GM19463 (cell line): ENCODE measurements around the gene ZDHHC21.
"Not testable (repeated sequence)": the region's sequence is repeated elsewhere in the genome, so short reads cannot be mapped to it uniquely, and the experiment has no call there.

ENCODE experiments used
- ATAC-seq: cut with Tn5 transposase; IDR thresholded peaks from one replicate; pipeline ENCODE4 v1.9.1; 2021; ENCODE audit warnings: mild to moderate bottlenecking, moderate library complexity; ENCODE audit not compliant: unreplicated experiment

Gene ZDHHC21

DNA sequence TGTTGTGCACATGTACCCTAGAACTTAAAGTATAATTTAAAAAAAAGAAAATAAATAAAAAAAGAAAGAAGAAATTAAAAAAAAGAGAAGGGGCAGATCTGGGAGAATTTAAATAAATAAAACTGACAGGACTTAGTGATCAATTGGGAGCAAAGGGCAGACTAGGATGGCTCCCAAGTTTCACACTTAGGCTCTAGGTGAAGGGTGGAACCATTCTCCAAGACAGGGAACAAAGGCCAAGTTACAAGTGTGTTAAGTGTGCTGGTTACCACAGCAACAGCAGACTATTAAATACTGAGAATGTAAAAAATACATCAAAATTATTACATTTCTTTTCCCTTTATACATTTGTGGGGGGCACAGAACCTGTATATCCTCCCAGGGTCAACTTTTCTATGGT is 7.1 kb downstream of the ZDHHC21 start:
- no peak for ATAC-seq

DNA sequence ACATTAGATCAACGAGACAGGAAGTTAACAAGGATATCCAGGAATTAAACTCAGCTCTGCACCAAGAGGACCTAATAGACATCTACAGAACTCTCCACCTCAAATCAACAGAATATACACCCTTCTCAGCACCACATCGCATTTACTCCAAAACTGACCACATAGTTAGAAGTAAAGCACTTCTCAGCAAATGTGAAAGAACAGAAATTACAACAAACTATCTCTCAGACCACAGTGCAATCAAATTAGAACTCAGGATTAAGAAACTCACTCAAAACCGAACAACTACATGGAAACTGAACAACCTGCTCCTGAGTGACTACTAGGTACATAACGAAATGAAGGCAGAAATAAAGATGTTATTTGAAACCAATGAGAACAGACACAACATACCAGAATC is 10.6 kb downstream of the ZDHHC21 start:
- not testable (repeated sequence) for ATAC-seq

DNA sequence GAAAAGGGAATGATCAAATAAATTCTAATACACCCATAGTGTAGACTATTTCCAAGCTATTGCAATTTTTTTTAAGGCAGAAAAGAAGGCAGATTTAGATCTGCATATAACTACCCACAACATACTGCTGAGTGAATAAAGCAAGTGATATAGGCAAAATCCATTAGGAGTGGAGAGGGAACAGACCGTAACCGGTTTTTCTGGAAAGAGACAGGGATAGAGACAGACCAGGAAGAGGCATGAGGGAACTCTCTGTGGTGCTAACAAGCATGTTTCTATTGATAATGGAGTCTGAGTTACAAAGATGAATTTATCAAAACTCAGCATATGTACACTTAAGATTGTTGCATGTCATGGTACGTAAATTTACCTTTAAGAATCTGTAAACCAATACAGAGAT is 14.5 kb downstream of the ZDHHC21 start:
- ATAC-seq = no peak

DNA sequence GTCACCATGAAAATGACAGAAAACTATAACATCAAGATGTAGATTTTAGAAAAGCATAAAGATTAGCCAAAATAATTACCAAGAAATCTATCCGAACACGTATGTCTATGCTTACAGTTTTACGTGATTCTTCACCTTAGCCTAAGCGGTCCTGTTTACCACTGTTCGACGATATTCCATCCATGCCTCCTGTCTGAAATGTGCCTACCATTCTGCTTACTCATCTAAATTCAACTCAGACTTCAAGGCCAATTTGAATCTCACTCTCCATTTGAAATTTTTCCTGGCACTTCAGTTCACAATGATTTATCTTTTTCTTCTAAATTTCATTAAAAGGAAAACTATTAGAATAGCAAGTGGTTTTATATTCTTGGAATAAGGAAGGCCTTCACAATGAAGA is 15.4 kb downstream of the ZDHHC21 start:
- ATAC-seq = no peak

DNA sequence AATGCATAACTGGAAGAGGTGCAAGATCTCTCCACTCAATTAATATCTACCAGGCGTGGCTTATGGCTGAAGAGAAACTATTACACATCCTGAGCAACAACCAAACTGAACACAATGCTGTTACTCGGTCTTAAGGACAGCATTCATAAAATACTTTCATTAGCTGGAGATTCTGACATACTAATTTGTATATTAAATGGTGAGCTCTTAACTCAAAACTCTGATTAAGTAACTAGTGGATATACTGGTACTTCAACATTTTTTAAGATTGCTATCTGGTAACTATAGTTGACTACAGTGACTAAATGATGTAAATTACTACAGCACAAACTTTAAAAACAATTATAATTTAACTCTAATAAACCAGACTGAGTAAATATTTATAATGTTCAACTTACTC is 15.8 kb downstream of the ZDHHC21 start:
- ATAC-seq = no peak

DNA sequence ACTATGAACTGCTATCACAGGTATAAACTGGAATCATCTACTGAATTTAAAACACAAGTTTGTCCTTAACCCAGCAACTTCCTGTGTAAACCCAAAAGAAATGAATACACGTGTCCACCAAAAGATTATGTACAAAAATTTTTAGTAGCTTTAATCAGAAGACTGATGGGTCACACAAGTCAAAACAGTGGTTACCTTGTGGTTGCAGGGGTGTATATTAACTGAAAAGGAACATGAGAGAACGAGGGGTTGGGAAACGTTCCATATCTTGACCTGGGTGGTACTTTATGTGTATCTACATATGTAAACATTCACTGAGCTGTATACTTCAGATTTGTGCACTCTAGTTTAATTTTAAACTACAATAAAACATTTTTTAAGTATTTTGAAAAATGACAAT is 18.6 kb downstream of the ZDHHC21 start:
- ATAC-seq = peak; percentile 49

DNA sequence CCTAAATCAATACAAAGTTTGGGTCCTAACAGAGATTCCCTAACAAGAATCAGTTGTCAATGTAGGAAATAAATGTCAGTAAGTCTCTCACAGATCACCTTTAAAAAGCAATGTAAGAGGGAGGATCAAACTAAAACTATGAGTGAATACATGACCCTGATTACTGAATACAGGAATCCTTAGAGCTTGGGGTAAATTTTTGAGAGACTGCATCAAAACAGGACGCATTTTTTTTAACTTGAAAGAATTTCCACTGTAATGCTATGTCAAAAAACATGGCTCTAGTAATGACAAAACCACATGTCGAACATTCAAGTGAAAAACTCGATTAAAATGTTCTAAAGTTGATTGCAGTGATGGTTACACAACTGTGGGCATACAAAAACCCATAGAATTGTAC is 21.9 kb downstream of the ZDHHC21 start:
- no peak for ATAC-seq

DNA sequence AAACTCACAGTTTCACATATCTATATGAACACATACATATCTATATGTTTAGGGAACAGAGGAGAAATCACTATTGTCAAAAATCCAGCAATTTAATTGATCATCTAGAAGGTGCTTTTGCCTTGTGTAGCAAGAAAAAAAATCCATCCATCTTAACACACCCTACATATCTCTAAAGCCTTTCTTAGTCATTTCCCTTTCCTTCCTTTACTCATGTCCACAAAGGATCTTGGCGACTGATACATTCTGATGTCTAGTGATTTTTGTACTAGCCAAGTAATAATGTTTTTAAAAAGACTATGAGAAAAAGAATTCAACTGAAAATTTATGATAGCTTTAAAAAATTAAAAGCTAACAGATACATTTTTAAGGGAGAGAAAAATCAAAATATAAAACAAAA is 22.5 kb downstream of the ZDHHC21 start:
- ATAC-seq = no peak

DNA sequence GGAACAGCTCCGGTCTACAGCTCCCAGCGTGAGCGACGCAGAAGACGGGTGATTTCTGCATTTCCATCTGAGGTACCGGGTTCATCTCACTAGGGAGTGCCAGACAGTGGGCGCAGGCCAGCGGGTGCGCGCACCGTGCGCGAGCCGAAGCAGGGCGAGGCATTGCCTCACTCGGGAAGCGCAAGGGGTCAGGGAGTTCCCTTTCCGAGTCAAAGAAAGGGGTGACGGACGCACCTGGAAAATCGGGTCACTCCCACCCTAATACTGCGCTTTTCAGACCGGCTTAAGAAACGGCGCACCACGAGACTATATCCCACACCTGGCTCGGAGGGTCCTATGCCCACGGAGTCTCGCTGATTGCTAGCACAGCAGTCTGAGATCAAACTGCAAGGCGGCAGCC is 29.2 kb downstream of the ZDHHC21 start:
- not testable (repeated sequence) for ATAC-seq

DNA sequence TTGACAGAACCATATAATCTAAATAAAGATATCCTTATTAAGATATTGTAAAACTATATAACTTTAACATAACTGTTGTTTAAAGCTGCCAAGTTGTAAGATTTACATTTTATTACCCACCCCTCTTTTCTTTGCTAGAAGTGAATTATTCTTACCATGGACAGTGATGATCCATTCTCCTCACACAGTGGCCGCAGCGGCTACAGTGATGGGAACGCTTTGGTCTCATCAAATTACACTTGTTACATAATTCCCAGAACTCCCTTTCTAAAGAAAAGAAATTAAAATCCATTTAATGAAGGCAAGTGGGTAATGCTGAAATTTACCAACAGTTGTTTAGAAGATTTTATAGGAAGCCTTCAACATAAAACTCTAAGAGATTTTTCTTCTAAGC is 31.2 kb downstream of the ZDHHC21 start:
- no peak for ATAC-seq

DNA sequence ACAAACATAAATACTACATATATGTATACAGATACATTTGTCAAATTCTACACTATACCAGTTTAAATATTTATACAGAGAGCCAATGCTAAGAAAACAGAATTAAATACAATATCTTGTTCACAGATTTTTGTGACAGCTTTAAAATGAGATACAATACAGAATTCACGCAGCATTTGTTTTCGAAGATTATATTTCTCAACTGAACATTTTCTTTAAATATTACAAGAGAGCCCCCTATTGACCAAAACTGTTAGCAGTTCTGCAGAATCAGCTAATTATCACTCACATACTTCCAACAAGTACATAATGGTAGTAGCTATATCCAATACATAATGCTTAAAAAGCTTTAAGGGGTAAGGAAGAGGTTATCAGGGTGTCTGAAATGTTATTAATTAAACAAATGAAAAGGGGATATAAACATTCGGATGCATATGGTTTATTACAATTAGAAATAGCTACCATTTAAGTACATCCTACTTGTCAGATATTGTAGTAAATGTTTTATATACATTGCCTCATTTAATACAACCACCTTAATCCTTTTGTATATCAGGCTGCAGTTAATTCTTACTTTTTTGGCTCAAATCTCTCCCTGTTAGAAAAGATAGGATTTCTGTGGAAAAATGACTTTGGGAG is 31.7 kb downstream of the ZDHHC21 start:
- no peak for ATAC-seq

DNA sequence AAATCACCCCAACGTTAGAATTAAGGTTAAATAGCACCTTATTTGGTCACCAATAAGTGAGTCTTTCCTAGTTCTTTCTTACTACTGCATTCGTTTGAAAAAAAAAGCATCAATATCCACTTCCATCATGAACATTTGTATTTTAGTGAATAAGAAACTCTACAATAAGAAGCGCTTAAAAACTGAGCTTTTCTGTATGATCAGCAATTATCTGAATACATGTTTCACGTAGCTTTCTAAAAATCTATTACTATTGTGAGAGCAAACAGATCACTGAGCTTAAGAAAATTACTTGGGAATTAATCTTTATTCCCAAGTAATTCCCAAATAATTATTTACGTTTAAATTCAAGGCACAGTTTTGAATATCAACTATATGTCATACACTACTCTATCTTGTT is 32.5 kb downstream of the ZDHHC21 start:
- ATAC-seq = no peak

DNA sequence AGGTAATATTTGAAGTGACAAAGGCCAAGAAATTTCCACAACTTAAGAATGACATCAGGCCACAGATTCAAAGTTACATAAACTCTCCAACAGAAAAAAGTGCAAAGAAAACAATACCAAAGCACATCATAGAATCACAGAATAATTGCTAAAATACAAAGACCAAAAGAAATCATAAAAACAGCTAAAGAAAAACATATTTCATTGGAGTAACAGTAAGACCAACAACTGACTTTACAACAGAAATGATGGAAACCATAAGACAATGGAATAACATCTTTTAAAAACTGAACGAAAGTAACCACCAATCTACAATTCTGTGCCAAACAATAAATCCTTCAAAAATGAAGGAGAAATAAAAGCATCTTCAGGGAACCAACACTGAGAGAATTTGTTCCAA is 38.3 kb downstream of the ZDHHC21 start:
- no peak for ATAC-seq

DNA sequence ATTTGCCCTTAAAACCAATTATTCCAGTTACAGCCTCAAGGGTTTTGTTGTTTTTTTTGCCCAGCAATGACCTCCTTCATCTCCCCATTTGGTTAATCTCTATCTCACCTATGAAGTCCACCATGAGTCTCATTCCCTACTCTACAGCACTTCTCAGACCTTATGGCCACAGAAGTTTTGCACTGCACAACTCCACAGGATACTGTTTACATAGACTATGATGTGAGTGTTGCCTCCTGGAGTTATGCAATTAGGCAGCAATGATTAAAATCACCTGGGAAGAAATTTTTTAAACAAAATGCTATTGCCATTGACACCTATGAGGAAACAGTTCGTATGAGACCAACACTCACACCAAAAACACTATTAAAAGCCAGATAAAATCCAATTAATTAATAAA is 39.7 kb downstream of the ZDHHC21 start:
- no peak for ATAC-seq

DNA sequence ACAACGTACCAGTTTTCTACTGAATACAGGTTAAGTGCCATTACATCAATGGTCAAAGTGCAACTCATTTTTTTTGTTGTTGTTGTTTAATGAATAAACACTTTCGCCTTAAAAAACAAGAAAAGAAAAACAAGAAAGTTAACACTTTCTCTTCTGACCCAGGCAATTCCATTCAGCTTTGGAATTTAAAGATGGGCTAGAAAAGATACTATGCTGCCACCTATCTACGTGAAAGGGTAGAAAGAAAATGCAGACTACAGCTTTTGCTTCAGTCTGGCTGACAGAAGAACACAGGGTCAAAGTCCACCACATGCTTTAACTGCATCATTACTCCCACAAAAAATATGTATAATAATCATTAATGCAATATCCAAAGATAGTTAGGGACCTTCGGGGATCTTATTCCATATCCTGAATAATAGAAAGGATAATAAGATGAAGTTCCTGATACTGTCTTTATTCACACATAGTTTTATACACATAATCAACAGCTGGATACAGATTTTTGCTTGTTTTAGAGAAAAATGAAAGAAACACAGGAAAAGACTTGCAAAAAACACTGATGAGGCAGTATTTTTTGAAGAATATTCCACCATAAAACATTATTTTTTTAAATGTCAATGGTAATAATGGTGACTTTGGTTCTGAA is 40.4 kb downstream of the ZDHHC21 start:
- ATAC-seq = no peak

DNA sequence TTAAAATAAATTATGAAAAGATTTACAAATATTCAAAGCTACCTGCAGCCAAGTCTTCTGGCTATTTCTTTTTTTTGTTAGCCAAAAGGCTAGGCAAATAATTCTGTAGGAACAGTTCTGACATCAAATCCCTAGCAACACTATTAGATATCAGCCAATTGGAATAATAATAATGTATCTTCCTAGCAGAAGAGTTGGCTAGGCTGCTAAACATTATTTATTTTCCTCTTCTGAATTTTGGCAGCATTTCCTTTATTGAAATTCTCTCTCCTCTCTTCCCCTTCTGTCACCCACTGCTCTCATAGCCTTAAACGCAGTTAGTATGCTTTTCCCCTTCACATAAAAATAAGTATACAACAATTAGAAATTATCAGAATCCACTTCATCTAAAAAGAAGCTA is 42.6 kb downstream of the ZDHHC21 start:
- ATAC-seq = no peak

DNA sequence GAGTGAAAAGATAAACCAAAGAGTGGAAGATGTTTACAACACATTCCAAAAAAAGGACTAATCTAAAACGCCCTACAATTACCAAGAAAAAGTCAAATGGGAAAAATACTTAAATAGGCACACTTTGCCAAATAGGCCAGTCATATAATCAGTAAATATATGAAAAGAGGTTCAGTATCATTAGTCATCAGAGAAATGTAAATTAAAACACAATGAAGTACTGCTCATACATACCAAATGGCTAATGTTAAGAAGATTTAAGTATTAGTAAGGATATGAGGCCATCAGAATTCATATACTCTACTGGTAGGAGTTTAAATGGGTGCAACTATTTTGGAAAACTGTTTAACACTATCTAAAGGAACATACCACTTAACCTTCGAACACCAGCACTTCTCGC is 47.6 kb downstream of the ZDHHC21 start:
- no peak for ATAC-seq

DNA sequence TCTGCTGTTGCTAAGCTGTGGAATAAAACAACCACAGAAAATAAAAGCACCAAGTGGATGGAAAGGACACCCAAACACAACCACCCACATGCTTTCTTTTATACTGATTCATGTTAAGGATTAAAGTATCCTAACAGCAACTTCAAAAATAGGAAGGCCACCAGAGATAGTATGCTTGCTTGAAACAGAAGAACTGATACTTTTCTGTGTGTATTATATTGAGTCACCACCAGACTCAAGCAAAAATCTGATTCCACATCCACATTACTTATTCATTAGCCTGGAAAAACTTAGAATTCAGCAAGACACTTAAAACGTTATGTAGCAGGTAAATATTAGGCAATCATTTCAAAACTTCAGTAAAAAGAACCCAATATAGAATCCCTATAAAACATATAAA is 52.3 kb downstream of the ZDHHC21 start:
- ATAC-seq = no peak

DNA sequence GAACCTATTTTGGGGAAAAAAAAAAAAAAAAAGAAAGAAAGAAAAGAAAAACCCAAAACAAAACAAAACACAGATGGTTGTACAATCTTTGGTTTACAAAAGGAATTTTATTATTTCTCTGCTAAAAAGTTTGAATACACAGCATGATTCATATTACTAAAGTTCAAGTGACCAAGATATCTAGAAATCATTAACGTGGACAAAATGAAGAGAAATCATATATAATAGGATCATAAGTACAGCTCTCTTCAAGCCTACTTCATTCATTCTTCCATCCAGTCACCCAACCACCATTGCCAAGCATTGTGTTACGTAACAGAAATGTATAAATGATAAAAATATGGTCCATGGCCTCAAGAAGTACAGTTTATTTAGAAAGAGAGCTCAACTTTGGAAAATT is 52.9 kb downstream of the ZDHHC21 start:
- ATAC-seq = no peak

DNA sequence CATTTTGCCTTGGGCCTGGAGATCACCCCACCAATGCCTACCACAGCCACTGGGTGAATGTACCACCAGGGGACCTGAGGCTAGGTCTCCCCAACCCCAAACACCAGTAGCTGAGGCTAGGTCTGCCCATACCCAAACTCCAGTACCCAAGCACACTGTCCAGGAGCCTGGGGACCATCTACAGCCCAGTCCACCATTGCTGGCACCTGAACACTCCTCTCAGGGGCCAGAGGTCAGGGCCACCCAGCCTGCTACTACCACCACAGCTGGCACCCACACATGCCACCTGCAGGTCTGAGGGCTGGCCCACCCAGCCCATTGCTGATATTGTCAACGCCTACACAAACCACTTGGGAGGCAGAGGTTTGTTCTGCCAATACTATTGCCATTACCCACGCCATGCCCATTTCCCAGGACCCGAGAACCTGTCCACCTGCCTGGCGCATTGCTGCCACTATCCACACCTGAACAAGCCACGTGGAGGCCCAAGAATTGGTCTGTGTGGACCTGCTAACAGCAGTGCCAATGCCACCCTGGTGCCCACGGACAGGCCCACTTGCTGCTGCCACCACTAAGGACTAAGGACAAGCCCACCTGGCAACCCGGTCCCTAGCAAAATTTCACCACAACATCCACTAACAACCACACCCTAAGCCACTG is 59.2 kb downstream of the ZDHHC21 start:
- no peak for ATAC-seq

DNA sequence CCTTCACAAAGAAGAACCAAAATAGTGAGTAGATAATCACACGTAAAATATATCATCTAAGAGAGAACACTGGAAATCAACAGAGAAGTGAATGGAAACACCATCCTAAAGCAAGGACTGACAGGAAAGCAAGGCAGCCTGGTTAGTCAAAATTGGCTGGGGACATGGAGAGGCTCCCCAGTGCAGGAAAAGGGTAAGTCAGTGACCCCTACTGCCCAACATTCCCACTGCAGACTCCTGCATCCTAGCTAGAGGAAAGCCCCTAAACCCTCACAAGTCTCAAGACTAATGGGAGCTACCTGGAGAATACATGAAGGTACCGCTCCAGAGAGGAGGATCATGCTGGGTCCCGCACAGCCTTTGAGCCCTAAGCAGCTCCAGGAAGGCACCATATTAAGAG is 60.1 kb downstream of the ZDHHC21 start:
- no peak for ATAC-seq

DNA sequence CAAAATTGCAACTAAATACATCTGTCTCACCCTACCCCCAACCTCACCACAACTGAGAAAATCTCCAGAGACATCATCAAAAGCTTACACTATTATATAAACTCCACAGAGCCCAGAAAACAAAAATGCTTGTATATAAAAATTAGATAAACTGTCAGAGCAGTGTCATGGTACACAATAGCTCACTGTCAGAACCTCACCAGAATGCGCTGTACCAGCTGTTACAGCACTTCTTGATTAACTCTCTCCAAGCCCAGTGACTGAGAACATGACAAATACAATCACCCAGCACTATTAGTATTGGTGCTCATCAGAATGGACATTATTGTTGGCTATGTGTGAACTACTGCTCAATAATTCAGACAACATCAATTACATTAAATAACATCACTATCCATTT is 65.7 kb downstream of the ZDHHC21 start:
- no peak for ATAC-seq
